A172 (cell line): Measurements from ENCODE around the gene TPH2. TPM values are rescaled to one million over a fixed set of nuclear protein-coding genes. Genes with fewer than 3 reads are reported as not detected.

ENCODE experiments used
- DNase-seq: peaks from one replicate; pipeline ENCODE4 v3.0.0-alpha.2; 2015; ENCODE audit warnings: low spot score
- total RNA-seq: library from RNA; depleted of rRNA; stranded (reverse); fragments of >200 nt; shearing (Covaris generic); gene quantifications from 2 replicates; pipeline ENCODE4 v1.2.3, GENCODE V29; 2014

Gene TPH2
- total RNA-seq, 1 experiment from 2014 or later = not detected

DNA sequence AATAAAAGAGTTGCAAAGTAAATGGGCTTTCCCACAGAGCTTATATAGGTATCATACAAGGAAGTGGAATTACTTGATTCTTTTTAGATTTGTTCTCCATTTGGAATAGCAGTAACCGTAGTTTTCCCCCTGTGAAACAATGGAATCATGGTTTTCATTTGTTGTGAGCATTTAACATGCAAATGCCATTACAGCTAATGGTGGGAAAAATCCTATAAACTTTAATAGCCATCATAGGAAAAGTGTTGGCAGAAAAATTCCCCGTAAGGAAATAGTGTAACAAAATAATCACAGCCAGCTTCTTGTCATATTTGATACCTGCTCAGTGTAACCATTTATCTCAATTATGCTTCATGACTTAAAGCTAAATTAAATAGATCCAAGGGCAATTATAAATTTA is 95.3 kb downstream of the TPH2 start:
- no peak for DNase-seq

DNA sequence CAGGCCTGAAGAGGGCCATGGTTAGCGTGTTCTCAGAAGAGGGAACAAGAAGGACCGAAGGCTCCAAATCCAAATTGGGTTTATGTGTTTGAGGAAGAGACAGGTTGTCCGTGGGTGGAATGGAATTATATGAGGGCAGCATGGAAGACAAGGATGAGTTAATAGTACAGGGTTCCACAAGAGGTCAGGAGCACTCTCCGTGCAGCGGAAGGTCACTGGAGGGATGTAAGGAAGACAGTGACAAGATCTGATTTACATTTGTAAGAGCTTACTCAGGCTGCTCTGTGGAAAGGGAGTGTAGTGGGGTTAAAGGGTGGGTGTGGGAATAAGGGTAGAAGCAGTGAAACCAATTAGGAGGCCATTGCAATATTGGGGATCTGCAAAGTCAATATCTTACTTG is 97.0 kb downstream of the TPH2 start:
- no peak for DNase-seq

- no peak for DNase-seq
These were observed 97.7 kb downstream of the TPH2 start for GRCh38 chr12:72036393-72036792.

DNA sequence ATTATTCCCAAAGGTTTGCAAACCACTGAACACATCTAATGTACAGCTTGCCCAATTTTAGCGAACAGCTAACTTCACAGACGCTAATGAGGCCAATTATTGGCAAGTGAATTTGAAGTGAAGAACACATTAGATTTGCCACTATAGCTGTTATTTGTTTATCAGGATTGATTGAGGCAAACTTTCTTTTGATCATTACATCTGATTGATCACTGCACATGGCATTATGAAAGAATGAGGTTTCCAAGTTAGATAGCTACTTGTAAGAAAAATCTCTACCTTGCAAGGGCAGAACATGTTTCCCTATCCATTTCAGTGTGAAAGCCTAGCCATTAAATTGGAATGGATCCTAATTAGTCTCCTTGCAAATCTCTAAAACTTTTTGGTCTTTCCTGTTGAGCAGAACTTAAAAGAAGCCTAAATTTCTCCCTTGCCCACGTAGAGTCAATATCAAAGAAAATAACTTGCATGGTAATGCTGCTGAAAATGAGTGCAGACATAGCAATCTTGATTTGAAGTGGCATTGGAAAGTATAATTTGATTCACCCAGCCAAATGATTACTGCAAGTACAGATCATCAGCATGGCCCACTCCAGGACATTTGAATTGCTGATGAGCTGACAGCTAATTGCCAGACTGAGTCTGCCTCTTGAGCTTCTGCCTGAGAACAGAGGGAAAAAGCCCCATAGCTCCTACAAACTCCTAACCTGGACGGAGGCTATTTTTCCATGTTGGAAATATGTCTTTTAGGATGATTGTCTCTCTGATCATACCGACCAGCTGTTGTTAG is 98.6 kb downstream of the TPH2 start:
- DNase-seq = no peak

GRCh38 chr12:72041811-72042210 is 103.2 kb downstream of the TPH2 start:
- no peak for DNase-seq

DNA sequence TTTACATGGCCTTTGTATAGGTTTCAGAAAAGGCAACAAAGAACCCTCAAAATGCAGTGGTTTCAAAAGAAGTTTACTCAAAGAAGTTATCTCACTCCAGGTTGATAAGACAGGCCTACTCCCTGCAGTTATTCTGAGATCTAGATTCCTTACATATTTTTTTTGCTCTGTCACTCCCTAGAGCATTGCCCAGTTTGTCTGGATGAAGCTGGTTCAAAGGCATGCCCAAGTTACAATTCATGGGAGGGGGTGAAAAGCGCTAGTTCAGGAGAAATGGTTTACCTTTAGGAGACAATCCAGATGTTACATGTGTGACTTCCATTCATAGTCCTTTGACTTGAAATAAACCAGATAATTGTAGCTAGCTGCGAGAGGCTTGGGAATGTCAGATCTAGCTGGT is 115.0 kb downstream of the TPH2 start:
- peak; percentile 55 for DNase-seq

GRCh38 chr12:72054511-72054910 is 115.9 kb downstream of the TPH2 start:
- DNase-seq = no peak

GRCh38 chr12:72057330-72057914 is 118.8 kb downstream of the TPH2 start:
- peak; percentile 74 for DNase-seq

GRCh38 chr12:72063073-72063472 is 124.4 kb downstream of the TPH2 start:
- no peak for DNase-seq

GRCh38 chr12:72071030-72071429 is 132.4 kb downstream of the TPH2 start:
- DNase-seq = no peak

DNA sequence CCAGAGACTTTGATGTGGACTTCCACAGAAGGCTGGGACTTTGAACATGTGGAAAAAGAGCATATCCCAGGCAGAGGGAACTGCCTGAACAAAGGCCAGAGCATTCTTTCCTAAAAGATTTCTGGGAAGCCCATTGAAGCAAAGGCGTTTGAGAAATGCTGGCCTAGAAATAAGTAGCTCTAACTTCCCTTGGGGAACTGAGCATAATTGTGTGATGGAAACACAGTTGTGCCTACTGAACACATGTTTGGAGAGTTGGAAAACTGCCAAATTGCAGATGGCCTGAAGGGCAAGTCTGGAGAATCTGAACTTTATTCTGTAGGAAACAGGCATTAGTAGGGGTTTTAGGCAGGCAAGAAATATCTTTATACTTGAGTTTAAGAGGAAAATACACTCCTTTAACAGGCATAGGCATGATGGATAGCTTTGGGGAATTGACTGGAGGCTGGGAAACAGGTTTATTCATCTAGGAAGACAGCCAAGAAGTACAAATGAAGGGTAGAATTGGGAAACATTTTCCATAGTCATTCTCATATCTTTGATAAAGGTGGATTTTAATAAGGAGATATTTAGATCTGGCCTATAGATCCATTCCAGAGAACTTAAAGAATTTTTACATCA is 134.1 kb downstream of the TPH2 start:
- no peak for DNase-seq

DNA sequence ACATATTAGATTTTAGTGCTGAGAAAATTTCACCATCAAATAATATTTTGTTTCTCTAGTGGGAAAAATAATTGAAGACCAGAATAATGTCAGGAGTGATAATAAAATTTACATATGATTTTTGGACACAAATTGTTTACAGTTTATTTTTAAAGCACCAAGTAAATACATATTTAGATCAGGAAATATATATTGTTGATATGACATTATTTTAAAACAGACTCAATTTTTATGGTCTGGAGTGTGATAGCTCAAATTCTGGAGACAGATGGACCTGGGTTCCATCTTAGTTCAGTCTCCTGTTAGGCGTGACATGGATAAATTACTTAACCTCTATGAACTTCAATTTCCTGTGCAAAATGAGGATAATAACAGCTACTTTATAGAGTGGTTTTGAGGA is 135.4 kb downstream of the TPH2 start:
- DNase-seq = no peak

- no peak for DNase-seq
These were observed 136.3 kb downstream of the TPH2 start for GRCh38 chr12:72074956-72075355.

GRCh38 chr12:72075401-72075800 is 136.8 kb downstream of the TPH2 start:
- no peak for DNase-seq

GRCh38 chr12:72075891-72076557 is 137.4 kb downstream of the TPH2 start:
- DNase-seq = no peak

DNA sequence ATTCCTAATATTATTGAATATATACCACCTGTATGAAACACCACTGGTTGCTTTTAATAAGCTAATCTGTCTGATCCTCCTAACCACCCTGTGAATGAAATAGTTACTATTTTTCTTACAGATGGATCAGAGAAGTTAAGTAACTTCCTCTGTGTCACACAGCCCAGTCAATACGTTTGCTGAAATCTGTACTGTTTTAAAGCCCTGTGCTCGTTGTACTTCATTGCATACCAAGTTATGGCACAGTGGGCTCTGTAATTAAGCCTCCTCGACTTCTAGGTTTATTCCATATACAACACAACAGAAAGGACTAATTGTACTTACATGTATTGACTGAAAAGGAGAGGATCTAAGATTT is 137.9 kb downstream of the TPH2 start:
- DNase-seq = no peak

DNA sequence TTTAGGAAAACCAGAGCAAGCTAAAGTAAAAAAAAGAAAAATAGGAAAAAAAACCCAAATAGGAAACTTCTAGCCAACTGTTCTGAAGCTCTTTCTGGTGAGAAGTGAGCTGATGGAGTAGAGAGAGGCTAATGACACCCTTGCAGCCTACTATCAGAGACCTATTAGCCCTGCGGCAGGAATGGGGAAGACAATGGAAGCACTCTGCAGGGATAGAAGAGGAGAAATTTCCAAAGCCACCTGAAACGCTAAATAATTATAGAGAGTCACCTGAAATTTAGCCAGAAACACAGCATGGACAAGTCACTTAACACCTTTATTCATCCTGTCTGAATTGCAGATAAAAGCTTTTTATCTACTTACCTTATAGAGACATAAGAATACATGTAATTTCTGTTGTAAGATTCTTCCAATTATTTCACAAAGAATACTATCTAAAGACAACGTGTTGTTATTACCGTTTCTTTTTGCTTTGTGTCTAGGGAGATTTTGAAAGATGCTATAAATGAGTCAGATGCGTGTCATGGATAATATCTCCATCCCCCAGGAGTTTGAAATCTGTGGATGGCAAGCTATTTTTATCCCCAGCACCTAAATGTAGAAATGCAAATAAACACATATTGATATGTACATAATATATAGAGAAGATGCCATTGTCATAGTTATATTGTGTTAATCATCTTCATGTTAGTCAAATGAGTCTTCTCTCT is 138.6 kb downstream of the TPH2 start:
- peak; percentile 34 for DNase-seq

DNA sequence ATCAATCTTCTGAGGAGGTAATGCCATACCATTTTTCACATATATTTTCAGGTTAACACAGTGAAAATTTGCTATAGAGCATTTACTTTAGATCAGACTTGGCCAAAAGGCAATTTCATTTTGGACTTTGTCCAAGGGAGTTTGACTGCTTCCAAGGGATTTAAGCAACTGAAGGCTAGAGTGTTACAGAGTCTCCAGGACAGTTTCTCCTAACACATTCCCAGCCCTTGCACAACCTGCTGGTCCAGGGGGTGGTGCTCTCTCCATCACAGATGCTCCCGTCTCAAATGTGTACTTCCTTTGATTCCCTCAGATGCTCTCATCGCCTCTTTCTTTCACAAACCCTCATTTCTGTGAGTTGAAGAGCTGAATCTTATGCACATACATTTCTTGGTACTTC is 143.1 kb downstream of the TPH2 start:
- DNase-seq = no peak
